Stimulated activated CD8-positive, alpha-beta memory T cell treated with anti-CD3 and anti-CD28 coated beads, Interleukin-15, amount 100 ng/mL, for 24 hours (primary cell): ENCODE results near the gene AP2A2.

Experiments
- DNase-seq: peaks from one replicate; pipeline ENCODE4 v3.0.0-alpha.2; 2020; ENCODE audit warnings: low read depth

Gene AP2A2

GRCh38 chr11:924406-925157 is 1.1 kb upstream of the AP2A2 start:
- no peak for DNase-seq

- no peak for DNase-seq
Measured at GRCh38 chr11:925158-925495, 543 bp upstream of the AP2A2 start.

GRCh38 chr11:926341-926916 is 759 bp downstream of the AP2A2 start:
- no peak for DNase-seq

- DNase-seq = no peak
Measured at GRCh38 chr11:927871-928270, 2.2 kb downstream of the AP2A2 start.

- no peak for DNase-seq
Measured at GRCh38 chr11:928786-929185, 3.1 kb downstream of the AP2A2 start.

GRCh38 chr11:929405-929804 is 3.7 kb downstream of the AP2A2 start:
- no peak for DNase-seq

- DNase-seq = no peak
Measured at GRCh38 chr11:931385-931784, 5.7 kb downstream of the AP2A2 start.

GRCh38 chr11:932435-932834 is 6.8 kb downstream of the AP2A2 start:
- no peak for DNase-seq

- no peak for DNase-seq
Measured at GRCh38 chr11:933142-933851, 7.6 kb downstream of the AP2A2 start.

GRCh38 chr11:933936-934335 is 8.3 kb downstream of the AP2A2 start:
- no peak for DNase-seq

GRCh38 chr11:934527-934926 is 8.9 kb downstream of the AP2A2 start:
- no peak for DNase-seq

GRCh38 chr11:936199-936598 is 10.5 kb downstream of the AP2A2 start:
- DNase-seq = no peak

- no peak for DNase-seq
Measured at GRCh38 chr11:937841-938261, 12.2 kb downstream of the AP2A2 start.

GRCh38 chr11:940496-941135 is 14.9 kb downstream of the AP2A2 start:
- no peak for DNase-seq

- no peak for DNase-seq
Measured at GRCh38 chr11:942823-943222, 17.2 kb downstream of the AP2A2 start.

- DNase-seq = no peak
Measured at GRCh38 chr11:944711-945470, 19.2 kb downstream of the AP2A2 start.

GRCh38 chr11:945986-946385 is 20.3 kb downstream of the AP2A2 start:
- no peak for DNase-seq

- DNase-seq = no peak
Measured at GRCh38 chr11:947744-948143, 22.1 kb downstream of the AP2A2 start.

- DNase-seq = no peak
Measured at GRCh38 chr11:951507-951906, 25.8 kb downstream of the AP2A2 start.

- DNase-seq = no peak
Measured at GRCh38 chr11:952406-953385, 27.0 kb downstream of the AP2A2 start.

- DNase-seq = no peak
Measured at GRCh38 chr11:953512-953911, 27.8 kb downstream of the AP2A2 start.
